ENCODE data around the gene DMD. TPM values are rescaled to one million over a fixed set of nuclear protein-coding genes. Genes with fewer than 3 reads are reported as not detected.

DMD gene
- total RNA-seq, 1 experiment from 2014 or later, result 25.3 TPM

- Histone ChIP-seq H3K9me3 (ENCODE audit: insufficient read depth, low read depth) (no peaks in the 10 kb centered on the region), H2AFZ (no peak overlapping the region), H3F3A (ENCODE audit: insufficient read depth, low read depth) (no peaks in the 10 kb centered on the region), H3K9me2 (ENCODE audit: insufficient read depth) (no peaks in the 10 kb centered on the region), H3K4me3 (no peak overlapping the region), H3K27me3 (ENCODE audit: insufficient read depth, low read depth) (no peaks in the 10 kb centered on the region), H3K36me3 (ENCODE audit: low read depth) (no peaks in the 10 kb centered on the region), H3K4me1 (replicated peaks; ENCODE audit: insufficient read depth) (no peaks in the 10 kb centered on the region), H3K27ac (no peak overlapping the region), H4K20me1 (ENCODE audit: insufficient read depth) (no peaks in the 10 kb centered on the region), H3K79me2 (ENCODE audit: low read depth) (no peaks in the 10 kb centered on the region), H3K4me2 (no peak overlapping the region)
- no peak for DNase-seq
- intact Hi-C loops (cut with micrococcal nuclease; ENCODE audit: unreplicated experiment), result no loop called here
- TF ChIP-seq, protein P1, sequence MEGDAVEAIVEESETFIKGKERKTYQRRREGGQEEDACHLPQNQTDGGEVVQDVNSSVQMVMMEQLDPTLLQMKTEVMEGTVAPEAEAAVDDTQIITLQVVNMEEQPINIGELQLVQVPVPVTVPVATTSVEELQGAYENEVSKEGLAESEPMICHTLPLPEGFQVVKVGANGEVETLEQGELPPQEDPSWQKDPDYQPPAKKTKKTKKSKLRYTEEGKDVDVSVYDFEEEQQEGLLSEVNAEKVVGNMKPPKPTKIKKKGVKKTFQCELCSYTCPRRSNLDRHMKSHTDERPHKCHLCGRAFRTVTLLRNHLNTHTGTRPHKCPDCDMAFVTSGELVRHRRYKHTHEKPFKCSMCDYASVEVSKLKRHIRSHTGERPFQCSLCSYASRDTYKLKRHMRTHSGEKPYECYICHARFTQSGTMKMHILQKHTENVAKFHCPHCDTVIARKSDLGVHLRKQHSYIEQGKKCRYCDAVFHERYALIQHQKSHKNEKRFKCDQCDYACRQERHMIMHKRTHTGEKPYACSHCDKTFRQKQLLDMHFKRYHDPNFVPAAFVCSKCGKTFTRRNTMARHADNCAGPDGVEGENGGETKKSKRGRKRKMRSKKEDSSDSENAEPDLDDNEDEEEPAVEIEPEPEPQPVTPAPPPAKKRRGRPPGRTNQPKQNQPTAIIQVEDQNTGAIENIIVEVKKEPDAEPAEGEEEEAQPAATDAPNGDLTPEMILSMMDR (conservative IDR thresholded peaks at IDR 0.05), result no peak
- TF ChIP-seq EZH2 (IDR thresholded peaks at IDR 0.05; ENCODE audit: low read depth), result no peak
- ChIA-PET POLR2A (ENCODE audit: unreplicated experiment) (interaction anchor here (0.5 kb wide), 1 partner anchor 636 kb away, joined by 4 read pairs; no protein-coding TSS in a partner anchor), CTCF (no interaction called here)
- BruUV-seq (replicated peaks), result no TSS peak
Observed at GRCh38 chrX:31545191-31545590, 1666.2 kb downstream of the DMD start.

DNA sequence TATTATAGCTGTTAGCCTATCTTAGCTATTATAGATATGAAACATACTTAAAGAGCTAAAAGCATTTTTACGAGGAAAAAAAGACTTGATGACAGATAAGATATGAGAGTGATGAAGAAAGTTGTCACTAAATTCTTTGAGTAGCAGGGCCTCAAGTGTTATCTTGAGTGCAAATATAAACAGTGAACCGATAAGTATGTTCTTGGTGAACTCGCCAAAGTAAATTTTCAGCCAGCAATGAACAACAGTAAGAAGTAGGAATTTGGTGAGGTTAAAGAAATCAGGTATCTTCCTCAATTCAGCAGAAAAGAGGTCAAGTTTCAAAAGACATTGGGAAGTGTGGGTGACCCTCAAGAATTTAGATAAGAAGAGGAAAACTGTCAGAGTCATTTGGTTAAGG is 1667.7 kb downstream of the DMD start:
- Histone ChIP-seq H3F3A (ENCODE audit: insufficient read depth, low read depth) (no peaks in the 10 kb centered on the region), H3K27ac (no peak overlapping the region), H3K36me3 (ENCODE audit: low read depth) (no peaks in the 10 kb centered on the region), H3K27me3 (ENCODE audit: insufficient read depth, low read depth) (no peaks in the 10 kb centered on the region), H2AFZ (no peak overlapping the region), H4K20me1 (ENCODE audit: insufficient read depth) (no peaks in the 10 kb centered on the region), H3K79me2 (ENCODE audit: low read depth) (no peaks in the 10 kb centered on the region), H3K4me3 (no peak overlapping the region), H3K4me2 (no peak overlapping the region), H3K9me2 (ENCODE audit: insufficient read depth) (no peaks in the 10 kb centered on the region), H3K9me3 (ENCODE audit: insufficient read depth, low read depth) (no peaks in the 10 kb centered on the region), H3K4me1 (replicated peaks; ENCODE audit: insufficient read depth) (no peaks in the 10 kb centered on the region)
- BruUV-seq (replicated peaks), result no TSS peak
- ChIA-PET CTCF (no interaction called here), POLR2A (ENCODE audit: unreplicated experiment) (no interaction called here)
- intact Hi-C loops (cut with micrococcal nuclease; ENCODE audit: unreplicated experiment), result no loop called here
- DNase-seq, result no peak
- no peak for TF ChIP-seq EZH2 (IDR thresholded peaks at IDR 0.05; ENCODE audit: low read depth)
- TF ChIP-seq, protein P1 (conservative IDR thresholded peaks at IDR 0.05), result no peak

DNA sequence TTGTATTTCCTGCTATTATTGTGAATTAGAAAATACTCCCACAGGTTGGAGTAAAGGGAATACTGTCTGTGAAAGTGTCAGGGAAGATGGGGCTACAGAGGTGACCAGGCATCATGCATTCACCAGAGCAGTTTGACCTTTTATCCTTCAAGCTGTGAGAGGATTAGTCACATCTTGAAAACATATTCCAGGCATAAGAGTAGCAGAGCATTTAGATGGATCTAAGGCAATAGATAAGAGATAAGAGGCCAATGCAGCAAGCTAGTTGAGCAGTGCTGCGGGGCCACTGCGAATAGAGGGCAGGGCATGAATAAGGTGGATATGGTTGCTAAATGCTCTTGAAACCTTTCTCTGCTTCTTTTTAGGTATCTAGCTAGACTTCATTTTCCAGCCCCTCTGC is 1668.8 kb downstream of the DMD start:
- Histone ChIP-seq H3K9me2 (ENCODE audit: insufficient read depth) (no peaks in the 10 kb centered on the region), H2AFZ (no peak overlapping the region), H3K27ac (no peak overlapping the region), H3K79me2 (ENCODE audit: low read depth) (no peaks in the 10 kb centered on the region), H4K20me1 (ENCODE audit: insufficient read depth) (no peaks in the 10 kb centered on the region), H3K27me3 (ENCODE audit: insufficient read depth, low read depth) (no peaks in the 10 kb centered on the region), H3K4me2 (no peak overlapping the region), H3F3A (ENCODE audit: insufficient read depth, low read depth) (no peaks in the 10 kb centered on the region), H3K4me1 (replicated peaks; ENCODE audit: insufficient read depth) (no peaks in the 10 kb centered on the region), H3K36me3 (ENCODE audit: low read depth) (no peaks in the 10 kb centered on the region), H3K9me3 (ENCODE audit: insufficient read depth, low read depth) (no peaks in the 10 kb centered on the region), H3K4me3 (no peak overlapping the region)
- intact Hi-C loops (cut with micrococcal nuclease; ENCODE audit: unreplicated experiment), result no loop called here
- BruUV-seq (replicated peaks), result no TSS peak
- TF ChIP-seq, protein P1 (conservative IDR thresholded peaks at IDR 0.05), result no peak
- TF ChIP-seq EZH2 (IDR thresholded peaks at IDR 0.05; ENCODE audit: low read depth), result no peak
- ChIA-PET CTCF (no interaction called here), POLR2A (ENCODE audit: unreplicated experiment) (no interaction called here)
- DNase-seq, result no peak
